RWPE2 (cell line): ENCODE results near the gene IPCEF1.
A peak's percentile ranks its signal among the peaks of the same experiment; 100 is the strongest.

Experiments used
- ATAC-seq: fragments of 200-7000 bp; cut with Tn5 transposase; 3 replicates; pipeline ENCODE4 v1.9.1; 2021; ENCODE audit warnings: low read depth
- DNase-seq: peaks from one replicate; pipeline ENCODE4 v3.0.0-alpha.2; 2020; ENCODE audit warnings: low spot score
- H3K27ac ChIP-seq: fragments of 450-650 bp; 2 replicates; pipeline ENCODE4 v1.5.1; 2017; ENCODE audit warnings: mild to moderate bottlenecking; ENCODE audit not compliant: poor library complexity, severe bottlenecking
- H3K27me3 ChIP-seq: fragments of 250-450 bp; sonication (Bioruptor Pico); 2 replicates; pipeline ENCODE4 v1.5.1; 2021; ENCODE audit warnings: mild to moderate bottlenecking, moderate library complexity; ENCODE audit not compliant: insufficient read depth, poor library complexity, severe bottlenecking
- H3K36me3 ChIP-seq: fragments of 250-450 bp; sonication (Bioruptor Pico); 2 replicates; pipeline ENCODE4 v1.5.1; 2020; ENCODE audit warnings: low read depth, mild to moderate bottlenecking, moderate library complexity
- H3K4me1 ChIP-seq: fragments of 250-450 bp; sonication (Bioruptor Pico); 2 replicates; pipeline ENCODE4 v1.5.1; 2021; ENCODE audit warnings: mild to moderate bottlenecking, moderate library complexity; ENCODE audit not compliant: insufficient read depth, poor library complexity, severe bottlenecking
- H3K4me3 ChIP-seq: fragments of 250-450 bp; sonication (Bioruptor Pico); 2 replicates; pipeline ENCODE4 v1.5.1; 2021; ENCODE audit warnings: mild to moderate bottlenecking, moderate library complexity; ENCODE audit not compliant: severe bottlenecking
- H3K9me3 ChIP-seq: fragments of 250-450 bp; sonication (Bioruptor Pico); 2 replicates; pipeline ENCODE4 v1.5.1; 2021; ENCODE audit warnings: mild to moderate bottlenecking, moderate library complexity; ENCODE audit not compliant: severe bottlenecking
- TF ChIP-seq, protein P1 (sequence below): fragments of 450-650 bp; IDR thresholded peaks from one replicate; pipeline ENCODE4 v1.5.1; 2017; ENCODE audit warnings: mild to moderate bottlenecking, moderate library complexity; ENCODE audit not compliant: poor library complexity, severe bottlenecking

The IPCEF1 gene

GRCh38 chr6:154378518-154378917 is 21.9 kb upstream of the IPCEF1 start:
- Histone ChIP-seq H3K9me3 (no peaks in the 10 kb centered on the region), H3K4me1 (no peaks in the 10 kb centered on the region), H3K4me3 (no peak overlapping the region), H3K36me3 (no peaks in the 10 kb centered on the region), H3K27ac (no peak overlapping the region), H3K27me3 (no peaks in the 10 kb centered on the region)
- TF ChIP-seq, protein P1, sequence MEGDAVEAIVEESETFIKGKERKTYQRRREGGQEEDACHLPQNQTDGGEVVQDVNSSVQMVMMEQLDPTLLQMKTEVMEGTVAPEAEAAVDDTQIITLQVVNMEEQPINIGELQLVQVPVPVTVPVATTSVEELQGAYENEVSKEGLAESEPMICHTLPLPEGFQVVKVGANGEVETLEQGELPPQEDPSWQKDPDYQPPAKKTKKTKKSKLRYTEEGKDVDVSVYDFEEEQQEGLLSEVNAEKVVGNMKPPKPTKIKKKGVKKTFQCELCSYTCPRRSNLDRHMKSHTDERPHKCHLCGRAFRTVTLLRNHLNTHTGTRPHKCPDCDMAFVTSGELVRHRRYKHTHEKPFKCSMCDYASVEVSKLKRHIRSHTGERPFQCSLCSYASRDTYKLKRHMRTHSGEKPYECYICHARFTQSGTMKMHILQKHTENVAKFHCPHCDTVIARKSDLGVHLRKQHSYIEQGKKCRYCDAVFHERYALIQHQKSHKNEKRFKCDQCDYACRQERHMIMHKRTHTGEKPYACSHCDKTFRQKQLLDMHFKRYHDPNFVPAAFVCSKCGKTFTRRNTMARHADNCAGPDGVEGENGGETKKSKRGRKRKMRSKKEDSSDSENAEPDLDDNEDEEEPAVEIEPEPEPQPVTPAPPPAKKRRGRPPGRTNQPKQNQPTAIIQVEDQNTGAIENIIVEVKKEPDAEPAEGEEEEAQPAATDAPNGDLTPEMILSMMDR: no peak
- DNase-seq (no peak), ATAC-seq (no peak)

DNA sequence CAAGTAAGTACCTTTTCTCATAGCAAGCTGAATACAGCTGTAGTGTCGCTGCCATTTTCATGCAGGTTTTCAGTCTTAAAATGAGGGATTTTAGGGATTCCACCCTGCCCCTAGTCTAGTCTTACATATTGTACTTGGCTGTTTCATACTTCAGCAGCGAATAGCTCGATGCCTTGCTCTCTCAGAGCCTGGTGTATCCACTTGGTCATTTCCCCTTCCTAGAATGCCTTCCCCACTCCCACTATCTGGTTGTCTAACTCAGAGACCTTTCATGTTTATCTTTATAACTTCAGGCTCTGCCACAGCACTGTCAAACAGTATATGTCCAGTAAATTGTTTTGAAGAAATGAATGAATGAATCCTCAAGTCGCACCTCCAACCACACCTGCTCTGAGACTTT is 21.1 kb upstream of the IPCEF1 start:
- TF ChIP-seq, protein P1: no peak
- Histone ChIP-seq H3K36me3 (no peaks in the 10 kb centered on the region), H3K27me3 (no peaks in the 10 kb centered on the region), H3K4me1 (no peaks in the 10 kb centered on the region), H3K9me3 (no peaks in the 10 kb centered on the region), H3K4me3 (no peak overlapping the region), H3K27ac (no peak overlapping the region)
- DNase-seq: no peak
- no peak for ATAC-seq

- H3K4me1 ChIP-seq: no peaks in the 10 kb centered on the region
- no peaks in the 10 kb centered on the region for H3K36me3 ChIP-seq
- TF ChIP-seq, protein P1: no peak
- no peak overlapping the region for H3K27ac ChIP-seq
- no peak for ATAC-seq
- H3K27me3 ChIP-seq: no peaks in the 10 kb centered on the region
- no peak overlapping the region for H3K4me3 ChIP-seq
- no peaks in the 10 kb centered on the region for H3K9me3 ChIP-seq
- DNase-seq: no peak
Observed at GRCh38 chr6:154373971-154374370, 17.4 kb upstream of the IPCEF1 start.

DNA sequence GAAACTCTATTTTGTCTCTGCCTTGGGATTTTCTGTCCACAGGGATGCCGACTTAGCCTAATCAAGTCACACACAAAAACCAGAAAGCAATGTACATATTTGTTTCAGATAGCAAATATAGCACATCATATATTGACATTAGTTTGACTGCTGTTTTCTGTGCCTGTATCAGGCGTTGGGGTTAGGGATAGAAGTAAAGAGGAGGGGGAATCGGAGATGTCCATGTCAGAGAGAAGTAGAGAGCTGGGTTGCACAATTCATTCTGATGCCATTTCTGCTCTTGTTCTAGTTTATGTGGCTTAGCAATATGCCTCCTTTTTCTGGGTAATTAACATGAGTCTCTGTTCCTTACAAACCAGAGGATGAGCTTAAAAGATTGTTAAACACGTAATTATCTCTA is 14.7 kb upstream of the IPCEF1 start:
- H3K4me1 ChIP-seq: peaks cover 12% of the 10 kb centered on the region
- H3K4me3 ChIP-seq: no peak overlapping the region
- DNase-seq (no peak), ATAC-seq (no peak)
- no peaks in the 10 kb centered on the region for H3K36me3 ChIP-seq
- TF ChIP-seq, protein P1: no peak
- H3K27me3 ChIP-seq: no peaks in the 10 kb centered on the region
- no peaks in the 10 kb centered on the region for H3K9me3 ChIP-seq
- no peak overlapping the region for H3K27ac ChIP-seq

- H3K4me1 ChIP-seq: peaks cover 12% of the 10 kb centered on the region
- no peak for DNase-seq
- TF ChIP-seq, protein P1: peak; percentile 55
- no peak for ATAC-seq
- no peaks in the 10 kb centered on the region for H3K36me3 ChIP-seq
- H3K4me3 ChIP-seq: no peak overlapping the region
- no peaks in the 10 kb centered on the region for H3K9me3 ChIP-seq
- no peaks in the 10 kb centered on the region for H3K27me3 ChIP-seq
- H3K27ac ChIP-seq: no peak overlapping the region
Observed at GRCh38 chr6:154370545-154370944, 13.9 kb upstream of the IPCEF1 start.
